ENCODE data around the gene CAMTA1.

Gene CAMTA1

DNA sequence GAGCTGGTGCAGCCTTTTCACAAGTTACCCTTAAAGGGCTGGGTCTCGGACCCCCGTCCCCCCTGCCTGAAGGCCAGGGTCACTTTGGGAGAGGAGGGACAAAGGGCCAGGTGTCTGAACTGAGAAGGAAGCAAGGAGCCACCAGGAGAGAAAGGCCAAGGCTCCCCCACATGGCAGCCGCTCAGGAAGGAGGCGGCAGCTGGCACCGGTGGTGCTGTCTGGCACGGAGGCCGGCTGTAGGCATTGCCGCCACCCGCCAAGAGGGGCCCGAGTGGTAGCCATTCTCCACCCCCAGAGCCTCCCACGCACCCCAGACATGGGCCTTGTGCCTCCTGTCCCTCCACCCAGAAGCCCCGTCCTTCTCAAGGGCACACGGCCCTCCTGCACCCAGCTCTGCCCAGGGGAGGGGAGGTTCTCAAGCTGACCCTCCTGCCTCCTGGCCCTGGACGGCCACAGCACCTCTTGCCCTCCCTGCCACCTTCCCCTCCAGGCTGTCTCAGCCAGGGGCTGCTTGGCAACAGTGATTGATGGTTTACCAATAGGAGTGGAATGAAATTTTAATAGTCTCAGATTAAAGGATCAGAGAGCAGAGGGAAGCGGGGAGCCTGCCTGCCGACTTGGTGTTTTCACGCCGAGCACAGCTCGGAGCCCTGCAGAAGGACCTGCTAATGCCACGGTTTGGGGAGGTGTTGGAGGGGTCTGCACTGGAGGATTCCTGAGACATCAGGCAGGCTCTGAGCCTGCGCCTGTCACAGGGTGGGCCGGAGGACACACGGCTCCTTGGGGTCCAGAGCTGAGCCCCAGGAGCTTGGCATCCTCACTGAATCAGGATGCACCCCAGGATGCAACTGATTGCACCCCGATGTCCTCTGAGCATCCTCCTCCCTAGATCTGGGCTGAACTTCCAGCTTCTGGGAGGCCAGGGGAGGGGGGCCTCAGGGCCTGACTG is 773.9 kb downstream of the CAMTA1 start:
- no peak for DNase-seq

DNA sequence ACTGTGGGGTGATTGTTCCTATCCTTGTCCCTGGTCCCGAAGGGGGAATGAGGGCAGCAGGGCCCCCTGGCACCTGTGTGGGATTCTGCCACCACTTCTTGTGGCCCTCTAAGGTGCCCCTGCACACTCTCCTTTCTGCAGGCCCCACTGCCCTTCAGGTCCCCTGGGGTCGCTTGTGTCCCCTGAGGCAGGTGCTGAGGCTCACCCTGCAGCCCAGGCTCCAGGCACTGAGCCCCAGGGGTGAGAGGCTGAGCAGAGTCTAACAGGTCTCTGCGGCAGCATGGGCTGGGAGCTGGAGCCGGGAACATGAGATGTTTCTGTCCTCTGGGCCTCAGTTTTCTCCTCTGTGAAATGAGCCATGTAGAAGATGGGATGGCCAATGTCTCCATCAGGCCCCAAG is 774.9 kb downstream of the CAMTA1 start:
- no peak for DNase-seq

DNA sequence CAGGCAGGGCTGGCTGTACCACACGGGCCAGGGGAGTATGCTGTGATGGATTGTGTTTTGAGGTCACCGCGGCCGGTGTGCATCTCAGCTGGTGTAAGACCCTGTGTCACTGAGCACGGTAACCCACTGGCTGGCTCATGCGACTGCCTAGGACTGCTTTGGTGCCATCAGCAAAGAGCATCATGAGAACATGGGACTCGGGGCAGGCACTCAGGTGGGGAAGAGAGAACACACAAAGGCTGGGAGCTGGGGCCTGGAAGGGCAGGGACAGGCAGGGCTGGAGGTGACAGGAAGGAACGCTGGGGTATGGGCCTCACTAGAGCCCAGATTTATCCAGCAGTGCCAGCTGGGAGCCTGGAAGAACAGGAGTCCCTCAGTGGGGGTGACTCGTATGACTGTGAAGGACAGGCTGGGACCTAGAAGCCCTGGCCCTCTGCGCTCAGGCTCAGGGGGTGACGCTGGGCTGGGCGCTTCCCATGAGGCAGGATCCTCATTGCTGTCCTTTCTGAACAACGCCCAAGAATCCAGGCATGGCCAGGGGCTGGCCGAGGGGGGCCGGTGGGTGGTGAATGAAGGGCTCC is 775.4 kb downstream of the CAMTA1 start:
- DNase-seq: no peak

DNA sequence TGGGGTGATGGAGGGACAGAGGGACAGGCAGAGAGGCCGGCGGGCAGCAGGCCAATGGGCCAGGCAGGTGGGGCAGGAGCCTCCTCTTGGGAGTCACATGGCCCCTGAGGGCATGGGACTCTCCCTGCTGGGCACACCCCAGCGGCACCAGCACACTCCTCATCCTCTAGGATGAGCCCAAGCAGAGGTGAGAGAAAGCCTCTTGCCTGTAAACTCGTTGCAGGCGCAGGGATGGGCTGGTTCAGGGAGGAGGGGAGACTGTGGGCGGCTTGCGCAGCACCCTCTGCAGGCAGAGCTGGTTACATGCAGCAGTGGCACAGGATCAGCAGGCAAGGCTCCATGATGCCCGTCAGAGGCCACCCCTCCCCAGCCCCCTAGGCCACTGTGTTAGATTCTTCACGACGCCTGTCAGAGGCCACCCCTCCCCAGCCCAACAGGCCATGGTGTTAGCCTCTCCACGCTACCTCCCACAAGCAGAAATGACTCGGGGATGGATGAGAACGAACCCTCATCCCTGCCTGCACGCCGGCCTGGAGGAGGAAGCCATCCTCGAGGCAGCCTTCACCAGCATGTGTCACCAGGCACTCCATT is 776.2 kb downstream of the CAMTA1 start:
- DNase-seq: no peak

DNA sequence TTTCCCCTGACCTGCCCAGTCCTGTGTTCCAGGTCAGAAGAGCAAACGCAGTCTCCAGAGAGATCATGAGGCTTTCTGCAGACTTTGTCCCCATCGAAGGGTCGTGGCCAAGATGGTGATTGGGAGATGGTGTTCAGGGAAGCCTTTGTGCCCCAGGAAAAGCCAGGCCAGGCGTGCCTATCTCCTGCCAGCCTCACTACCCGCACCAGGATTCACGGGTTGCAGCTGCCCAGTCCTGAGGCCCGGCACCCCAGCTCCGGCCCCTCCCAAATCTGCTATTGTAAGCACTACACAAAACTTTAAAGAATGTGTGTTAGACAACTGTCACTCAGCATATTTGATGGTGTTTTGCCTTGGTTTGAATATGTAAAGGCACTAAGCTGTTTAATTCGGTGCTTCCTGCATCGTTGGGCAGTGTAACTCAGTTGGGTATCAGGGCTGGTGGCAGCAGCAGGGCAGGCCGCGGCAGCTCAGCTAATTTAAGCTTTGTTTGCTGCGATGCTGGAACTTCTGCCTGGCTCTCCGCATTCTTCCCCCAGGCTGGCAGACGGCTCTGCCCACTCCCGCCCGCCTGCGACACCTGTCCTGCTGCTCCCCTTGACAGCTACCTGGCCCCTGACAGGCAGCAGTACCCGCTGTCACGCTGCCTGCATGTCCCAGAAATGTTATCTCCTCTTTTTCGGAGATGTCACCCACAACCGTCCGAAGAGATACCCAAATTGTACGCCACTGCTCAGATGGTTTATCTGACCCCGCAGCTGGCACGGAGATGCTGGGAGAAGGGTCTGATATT is 776.9 kb downstream of the CAMTA1 start:
- no peak for DNase-seq

DNA sequence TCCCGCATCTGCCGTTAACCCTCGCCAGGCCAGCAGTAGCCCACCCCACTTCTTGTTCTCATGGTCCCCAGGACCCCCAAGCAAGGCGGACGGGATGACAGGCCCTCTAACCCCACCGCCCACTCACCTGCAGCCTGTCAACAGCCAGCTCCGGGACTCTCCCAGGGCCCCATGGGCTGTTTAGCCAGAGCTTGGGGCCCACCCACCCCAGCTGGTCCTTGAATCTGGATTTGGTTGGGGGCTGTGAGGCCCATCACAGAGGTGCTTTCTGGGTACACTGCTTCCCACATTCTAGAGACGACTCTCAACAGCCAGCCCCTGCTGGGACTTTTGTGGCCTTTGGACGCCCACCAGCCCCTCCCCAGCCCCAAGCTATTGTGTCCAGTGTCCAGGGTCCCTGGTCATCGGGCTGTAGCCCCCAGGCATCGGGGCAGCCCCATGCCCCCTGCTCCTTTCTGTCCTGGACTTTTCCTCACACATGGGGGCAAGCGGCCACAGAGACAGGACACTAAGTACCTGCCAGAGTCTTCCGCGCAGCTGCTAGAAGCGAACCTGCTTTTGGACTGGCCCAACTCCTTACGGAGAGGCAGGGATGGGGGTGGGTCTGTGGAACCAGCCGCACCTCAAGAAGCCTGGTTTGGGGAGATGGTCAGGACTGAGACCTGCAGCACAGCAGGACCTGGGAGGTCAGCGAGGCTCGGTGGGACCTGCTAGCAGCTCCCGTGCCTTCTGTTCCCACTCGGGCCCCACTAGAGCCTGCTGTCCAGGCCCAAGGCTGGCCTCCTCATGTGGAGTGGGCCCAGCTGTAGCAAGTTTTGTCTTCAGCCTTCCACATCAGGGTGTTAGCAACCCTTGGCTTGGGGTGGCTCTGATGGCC is 777.7 kb downstream of the CAMTA1 start:
- DNase-seq: no peak

DNA sequence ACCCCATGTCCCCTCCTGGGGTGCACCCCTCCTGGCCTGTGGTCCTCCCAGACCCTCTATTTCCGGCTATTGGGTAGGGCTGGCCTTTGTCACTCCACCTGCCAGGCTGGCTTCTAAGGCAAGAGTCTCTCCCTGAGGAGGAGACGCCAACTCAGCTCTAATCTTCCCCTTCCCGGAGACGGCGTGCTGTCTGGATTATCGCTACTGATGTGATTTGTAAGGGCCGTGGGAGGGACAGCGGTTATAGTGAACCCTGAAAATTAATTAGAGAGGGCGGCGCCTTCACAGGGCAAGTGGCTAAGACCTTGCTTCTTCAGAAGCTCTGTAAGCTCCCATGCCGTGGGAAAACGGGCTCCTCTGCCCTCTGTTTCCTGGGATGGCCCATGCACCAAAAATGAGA is 778.9 kb downstream of the CAMTA1 start:
- no peak for DNase-seq

DNA sequence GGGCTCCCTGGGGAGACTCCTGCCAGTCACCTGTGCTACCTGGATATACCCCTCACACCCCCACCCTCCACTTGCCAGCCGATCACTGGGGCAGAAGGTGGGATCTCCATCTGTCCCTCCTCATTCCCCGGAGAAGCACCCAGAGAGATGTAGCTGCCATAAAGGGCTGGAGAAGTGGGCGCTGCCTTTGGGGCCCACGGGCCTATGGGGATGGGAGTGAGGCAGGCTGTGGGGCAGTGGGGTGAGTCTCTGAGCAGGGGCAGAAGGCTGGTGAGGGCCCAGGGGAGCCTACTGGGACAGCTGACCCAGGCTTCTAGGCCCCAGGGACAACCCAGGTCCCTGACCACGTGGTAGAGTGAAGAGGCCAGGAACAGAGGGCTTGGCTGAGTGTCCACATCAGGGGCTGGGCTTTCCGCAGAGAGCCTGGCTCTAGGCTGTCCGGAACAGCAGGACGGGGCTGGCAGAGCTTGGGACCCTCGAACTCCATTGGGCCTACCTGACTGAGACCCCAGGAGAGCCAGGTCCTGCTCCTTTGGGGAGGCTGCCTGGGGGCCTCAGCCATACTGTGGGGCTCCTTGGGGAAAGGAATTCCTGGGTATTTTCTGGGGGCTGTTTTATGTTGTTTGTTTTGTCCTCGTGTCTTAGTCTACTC is 780.0 kb downstream of the CAMTA1 start:
- no peak for DNase-seq

DNA sequence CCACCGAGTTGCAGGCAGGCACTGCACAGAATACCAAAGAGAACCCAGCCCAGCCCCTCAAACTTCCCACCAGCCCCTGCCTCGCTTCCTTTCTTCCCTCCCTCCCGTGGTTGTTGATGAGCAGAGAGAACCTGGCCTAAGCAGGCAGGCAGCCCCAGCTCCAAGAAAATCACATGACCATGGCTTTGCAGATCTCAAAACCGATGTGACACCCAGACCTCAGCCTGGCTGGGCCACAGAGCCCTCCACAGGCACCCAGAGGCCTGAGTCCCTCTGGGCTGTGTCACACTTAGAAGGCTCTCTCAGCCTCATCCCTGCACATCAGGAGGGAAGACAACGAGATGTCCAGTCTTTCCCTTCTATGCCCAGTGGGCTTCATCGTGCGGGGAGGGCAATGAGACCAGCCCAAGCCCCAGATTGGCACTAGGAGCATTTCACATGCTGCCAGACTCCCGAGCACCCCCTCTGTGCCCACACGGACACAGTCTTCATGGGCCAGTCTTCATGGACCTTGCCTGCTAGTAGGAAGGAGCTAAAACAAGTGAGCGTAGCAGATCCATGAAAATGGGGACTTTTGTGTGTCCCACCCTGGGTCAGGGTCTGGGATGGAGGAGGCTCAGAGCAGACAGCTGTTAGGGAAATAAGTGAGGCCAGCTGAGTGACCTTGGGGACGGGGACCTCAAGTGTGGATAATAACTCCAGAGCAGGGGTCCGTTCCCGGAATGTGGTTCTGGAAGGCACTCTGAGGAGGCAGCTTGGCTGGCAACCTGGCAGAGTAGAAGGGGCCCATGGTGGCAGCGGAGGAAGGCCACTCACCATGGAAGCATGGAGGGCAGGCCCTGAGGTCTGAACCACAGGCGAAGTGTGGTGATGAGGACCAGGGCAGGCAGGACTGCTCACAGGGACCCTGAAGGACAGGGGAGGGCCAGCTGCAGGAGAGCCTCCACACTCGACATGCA is 781.4 kb downstream of the CAMTA1 start:
- no peak for DNase-seq

DNA sequence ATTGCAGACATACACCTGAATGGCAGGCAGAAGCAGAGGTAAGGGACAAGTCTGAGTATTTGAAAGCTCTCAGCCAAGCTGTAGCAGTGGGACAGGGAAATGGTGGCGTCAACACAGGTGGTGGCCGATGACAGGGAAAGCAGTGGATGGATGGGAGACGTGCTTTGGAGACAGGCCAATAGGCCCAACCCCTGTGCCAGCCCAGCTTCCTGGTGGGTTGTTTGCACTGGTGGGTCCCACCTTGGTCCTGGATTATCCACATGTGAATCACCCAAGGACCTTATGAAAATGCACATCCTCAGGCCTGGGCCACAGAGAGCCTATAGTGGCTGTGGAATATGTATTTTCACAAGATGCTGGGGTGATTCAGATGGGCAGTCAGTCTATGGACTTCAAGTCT is 782.1 kb downstream of the CAMTA1 start:
- no peak for DNase-seq

DNA sequence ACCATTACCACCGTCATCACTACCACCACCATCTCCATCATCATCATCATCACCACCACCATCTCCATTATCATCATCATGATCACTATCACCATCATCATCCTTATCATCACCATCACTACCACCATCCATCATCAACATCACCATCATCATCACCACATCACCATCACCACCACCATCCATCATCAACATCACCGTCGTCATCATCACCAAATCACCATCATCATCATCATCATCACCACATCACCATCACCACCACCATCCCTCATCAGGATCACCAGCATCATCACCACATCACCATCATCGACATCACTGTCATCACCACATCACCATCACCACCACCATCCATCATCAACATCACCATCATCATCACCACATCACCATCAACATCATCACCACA is 782.8 kb downstream of the CAMTA1 start:
- no peak for DNase-seq

DNA sequence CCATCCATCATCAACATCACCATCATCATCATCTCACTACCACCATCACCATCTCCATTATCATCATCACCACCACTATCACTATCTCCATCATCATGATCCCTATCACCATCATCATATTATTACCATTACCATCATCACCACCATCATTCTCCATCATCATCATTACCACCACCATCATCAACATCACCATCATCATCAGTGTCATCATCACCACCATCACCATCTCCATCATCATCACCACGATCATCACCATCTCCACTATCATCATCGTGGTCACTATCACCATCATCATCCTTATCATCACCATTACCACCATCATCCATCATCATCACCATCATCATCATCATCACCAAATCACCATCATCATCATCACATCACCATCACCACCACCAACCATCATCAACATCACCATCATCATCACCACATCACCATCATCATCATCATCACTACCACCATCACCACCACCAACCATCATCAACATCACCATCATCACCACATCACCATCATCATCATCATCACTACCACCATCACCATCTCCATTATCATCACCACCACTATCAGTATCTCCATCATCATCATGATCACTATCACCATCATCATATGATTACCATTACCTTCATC is 783.8 kb downstream of the CAMTA1 start:
- no peak for DNase-seq

DNA sequence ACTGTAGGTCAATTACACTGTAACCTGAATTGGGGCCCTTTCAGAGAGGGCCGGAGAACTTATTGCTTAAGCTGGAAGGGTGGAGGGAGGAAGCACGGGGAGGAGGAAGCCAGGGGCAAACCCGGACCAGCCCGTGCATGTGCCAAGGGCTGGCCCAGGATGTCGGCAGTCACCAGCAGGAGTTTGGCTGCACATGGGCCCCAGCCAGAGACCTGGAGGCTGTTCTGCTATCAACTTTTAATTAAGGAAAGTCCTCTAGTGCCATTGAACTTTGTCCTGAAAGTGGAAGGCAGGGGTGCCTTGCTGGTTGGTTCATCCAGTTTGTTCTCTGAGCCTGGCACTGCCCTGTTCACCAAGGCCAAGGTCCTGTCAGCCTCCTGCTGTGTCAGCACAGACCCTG is 785.1 kb downstream of the CAMTA1 start:
- no peak for DNase-seq

DNA sequence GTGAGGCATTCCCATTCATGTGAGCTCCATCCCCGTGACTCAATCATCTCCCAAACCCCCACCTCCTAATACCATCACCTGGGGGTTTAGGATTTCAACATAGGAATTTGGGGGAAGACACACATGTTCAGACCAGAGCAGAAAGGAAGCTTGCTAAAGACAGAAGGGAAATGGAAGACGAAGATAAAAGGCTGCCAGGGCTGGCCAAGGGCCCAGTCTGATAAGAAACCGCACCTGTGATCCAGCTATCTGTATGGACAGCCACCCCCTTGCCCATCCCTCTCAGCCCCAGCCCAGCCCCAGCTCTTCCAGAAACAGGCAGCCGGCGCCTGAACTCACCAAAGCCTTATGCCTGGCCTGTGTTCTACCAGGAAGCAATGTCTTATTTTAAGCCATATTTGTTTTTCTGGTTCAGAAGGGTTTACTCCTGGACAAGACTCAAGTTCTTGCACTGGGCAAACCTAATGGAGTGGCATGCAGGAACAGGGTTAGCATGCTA is 787.4 kb downstream of the CAMTA1 start:
- DNase-seq: no peak

DNA sequence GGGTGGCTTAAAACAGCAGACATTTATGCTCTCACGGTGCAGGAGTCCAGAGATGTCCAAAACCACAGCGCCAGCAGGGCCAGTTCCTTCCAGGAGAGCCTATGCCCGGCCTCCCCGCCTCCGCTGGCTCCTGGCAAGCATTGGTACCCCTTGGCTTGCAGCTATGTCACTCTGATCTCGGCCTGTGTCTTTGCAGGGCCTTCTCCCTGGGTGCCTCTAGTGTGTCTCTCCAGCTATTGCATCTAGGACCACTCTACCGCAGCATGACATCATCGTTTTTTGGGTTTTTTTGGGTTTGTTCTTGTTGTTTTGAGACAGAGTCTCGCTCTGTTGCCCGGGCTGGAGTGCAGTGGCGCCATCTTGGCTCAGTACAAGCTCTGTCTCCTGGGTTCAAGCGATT is 788.2 kb downstream of the CAMTA1 start:
- no peak for DNase-seq

DNA sequence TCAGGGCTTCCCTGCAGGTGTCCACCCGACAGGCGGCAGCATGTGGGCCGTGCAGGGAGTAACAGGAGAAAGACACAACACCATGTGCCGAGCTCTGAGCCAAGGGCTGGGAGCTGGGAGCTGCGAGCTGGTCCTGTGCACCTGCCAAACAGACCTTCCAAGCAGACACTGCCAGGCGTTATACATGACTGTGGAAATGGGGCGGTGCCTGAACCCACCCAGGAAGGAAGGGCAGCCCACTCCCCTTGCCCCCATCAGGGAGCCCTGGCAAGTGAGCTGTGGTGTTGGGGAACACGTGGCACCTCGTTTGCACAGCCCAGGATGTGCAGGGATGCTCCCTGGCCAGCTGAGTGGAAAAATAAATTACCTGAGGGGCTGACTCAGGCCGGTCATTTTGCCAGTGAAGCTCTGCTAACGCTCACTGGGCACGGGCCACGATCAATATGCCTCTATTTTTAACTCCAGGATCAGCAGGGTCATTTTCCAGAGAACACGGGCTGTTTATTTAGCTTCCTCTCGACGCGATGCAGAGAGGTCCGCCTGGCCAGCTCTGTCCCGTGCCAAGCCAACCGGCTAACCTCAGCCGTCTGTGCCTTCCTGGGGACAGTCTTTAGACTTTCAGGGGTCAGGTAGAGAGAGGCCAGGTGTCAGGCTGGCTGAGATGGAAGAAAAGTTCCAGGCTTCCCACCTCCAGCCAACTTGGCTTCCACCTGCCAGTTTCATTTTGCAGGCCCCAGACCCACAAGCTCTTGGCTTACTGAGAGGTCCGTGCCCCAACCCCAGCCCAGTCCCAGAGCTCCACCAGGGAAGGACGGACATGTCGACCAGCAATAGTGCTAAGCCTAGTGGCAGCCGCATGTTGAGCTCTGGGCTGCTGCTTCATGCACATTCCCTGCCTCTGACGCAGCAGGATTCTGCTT is 789.1 kb downstream of the CAMTA1 start:
- no peak for DNase-seq

DNA sequence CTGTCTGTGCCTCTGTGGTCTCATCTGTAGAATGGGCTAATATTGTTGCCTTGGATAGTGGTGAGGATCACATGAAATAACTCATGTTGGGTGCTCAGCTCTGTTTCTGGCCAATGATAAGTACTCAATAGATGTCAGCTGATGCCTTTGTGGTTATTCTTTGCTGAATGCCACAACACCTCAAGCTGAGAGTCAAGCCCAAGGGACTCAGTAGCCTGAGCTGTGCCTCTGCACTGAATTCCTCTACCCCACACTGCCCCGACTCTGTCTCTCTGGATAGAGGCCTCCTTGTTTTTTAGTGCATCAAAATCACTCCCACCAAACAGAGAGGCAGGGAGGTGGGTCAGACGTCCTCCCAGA is 789.8 kb downstream of the CAMTA1 start:
- no peak for DNase-seq

DNA sequence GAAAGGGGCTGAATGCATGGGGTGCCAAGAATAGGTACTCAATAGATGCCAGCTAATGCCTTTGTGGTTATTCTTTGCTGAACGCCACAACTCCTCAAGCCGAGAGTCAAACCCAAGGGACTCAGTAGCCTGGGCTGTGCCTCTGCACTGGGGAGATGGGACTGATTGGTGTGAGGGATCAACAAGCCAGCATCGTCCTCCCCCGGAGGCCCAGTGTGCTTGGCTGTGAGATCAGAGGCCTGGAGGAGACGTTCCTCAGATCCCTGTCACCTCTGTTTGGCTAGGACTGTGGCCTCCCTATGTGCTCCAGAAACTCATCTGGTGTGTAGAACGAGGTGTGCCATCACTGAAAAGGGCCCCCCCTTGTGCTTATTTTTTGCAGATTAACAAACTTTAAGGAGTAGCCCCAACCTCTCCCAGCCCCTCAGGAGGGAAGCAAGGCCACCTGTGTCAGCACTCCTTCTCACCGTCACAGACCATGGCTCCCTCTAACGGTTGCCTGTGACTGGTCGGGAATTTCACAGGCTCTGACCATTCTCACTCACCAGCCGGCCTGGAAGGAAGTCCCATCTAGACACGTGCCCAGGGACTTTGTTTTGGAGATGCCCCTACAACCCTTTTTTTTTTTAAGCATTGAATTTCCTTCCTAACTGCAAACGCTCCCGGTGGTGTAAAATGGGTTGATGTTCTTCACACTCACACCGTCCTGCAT is 791.8 kb downstream of the CAMTA1 start:
- DNase-seq: no peak
